Esophagus squamous epithelium (tissue), 4 donors: ENCODE data around the gene ENPP7.

Source experiments
- POLR2A ChIP-seq, 4 donors: fragments of 450-650 bp; IDR thresholded peaks; one replicate each; pipeline ENCODE4 v1.6.1; 2017; ENCODE audit warnings: antibody characterized with exemption in 4 of 4, mild to moderate bottlenecking in 4 of 4, moderate library complexity in 3 of 4
- TF ChIP-seq, protein P1 (sequence below), 6 experiments: fragments of 450-650 bp in 4 of 6; fragments of 200-600 bp in 2 of 6; sonication (generic) in 2 of 6; IDR thresholded peaks; one replicate each; pipeline ENCODE4 v1.5.1; 2016 to 2019; ENCODE audit warnings: antibody characterized with exemption in 6 of 6, mild to moderate bottlenecking in 4 of 6, moderate library complexity in 4 of 6

DNA sequence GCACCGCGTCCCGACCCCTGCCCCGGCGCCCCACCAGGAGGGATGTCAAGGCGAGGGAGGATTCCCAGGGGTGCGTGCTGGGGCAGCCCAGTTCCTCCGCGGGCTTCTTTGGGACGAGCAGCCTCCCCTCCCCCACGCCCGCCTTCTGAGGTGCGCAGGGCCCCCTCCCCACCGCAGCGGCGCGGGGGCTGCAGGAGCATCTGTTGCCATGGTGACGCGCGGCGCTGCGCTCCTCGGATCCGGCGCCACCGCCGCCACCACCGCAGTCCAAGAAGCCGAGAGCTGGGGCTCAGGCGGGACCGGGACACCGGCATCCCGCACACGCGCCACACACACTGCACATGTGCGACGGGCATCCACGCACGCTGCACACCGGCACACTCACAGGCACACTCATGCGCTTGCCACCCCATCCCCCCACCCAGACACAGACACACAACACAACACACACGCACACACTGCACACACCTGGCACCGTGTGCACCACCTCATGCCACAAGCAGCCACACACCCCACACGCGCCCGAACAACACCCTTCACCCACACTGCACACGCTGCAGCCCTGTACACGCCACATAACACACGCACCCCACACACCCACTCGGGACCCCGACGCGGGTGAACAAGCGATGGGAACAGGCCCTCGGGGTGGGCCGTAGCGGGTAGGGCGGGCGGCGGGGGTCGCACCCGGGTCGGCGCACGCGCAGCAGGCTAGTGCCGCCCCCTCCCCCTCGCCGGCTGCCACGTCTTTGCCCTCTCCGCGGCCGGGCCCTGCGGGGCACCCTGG lies 17.0 kb downstream of the ENPP7 start:
- TF ChIP-seq, protein P1, sequence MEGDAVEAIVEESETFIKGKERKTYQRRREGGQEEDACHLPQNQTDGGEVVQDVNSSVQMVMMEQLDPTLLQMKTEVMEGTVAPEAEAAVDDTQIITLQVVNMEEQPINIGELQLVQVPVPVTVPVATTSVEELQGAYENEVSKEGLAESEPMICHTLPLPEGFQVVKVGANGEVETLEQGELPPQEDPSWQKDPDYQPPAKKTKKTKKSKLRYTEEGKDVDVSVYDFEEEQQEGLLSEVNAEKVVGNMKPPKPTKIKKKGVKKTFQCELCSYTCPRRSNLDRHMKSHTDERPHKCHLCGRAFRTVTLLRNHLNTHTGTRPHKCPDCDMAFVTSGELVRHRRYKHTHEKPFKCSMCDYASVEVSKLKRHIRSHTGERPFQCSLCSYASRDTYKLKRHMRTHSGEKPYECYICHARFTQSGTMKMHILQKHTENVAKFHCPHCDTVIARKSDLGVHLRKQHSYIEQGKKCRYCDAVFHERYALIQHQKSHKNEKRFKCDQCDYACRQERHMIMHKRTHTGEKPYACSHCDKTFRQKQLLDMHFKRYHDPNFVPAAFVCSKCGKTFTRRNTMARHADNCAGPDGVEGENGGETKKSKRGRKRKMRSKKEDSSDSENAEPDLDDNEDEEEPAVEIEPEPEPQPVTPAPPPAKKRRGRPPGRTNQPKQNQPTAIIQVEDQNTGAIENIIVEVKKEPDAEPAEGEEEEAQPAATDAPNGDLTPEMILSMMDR (IDR thresholded peaks at IDR 0.05) = no peak
- TF ChIP-seq POLR2A (IDR thresholded peaks at IDR 0.05) = no peak
